ENCODE results near the gene ITPK1.

The ITPK1 gene

GRCh38 chr14:93017898-93018297, 97.8 kb downstream of the ITPK1 start (continued):
- TF ChIP-seq ZNF626 (tag by site-specific recombination; IDR thresholded peaks at IDR 0.05): no peak

GRCh38 chr14:93017301-93017797, 98.4 kb downstream of the ITPK1 start:
- H3K9me3 ChIP-seq (ENCODE audit: control insufficient read depth, insufficient read depth, low read depth, low read length): no peaks in the 10 kb centered on the region
- POLR2A ChIA-PET: no interaction called here
- no peak for TF ChIP-seq ZNF664 (tag by site-specific recombination; IDR thresholded peaks at IDR 0.05)
- TF ChIP-seq KLF1 (tag by site-specific recombination; IDR thresholded peaks at IDR 0.05): no peak
- TF ChIP-seq ZNF548 (tag by site-specific recombination; IDR thresholded peaks at IDR 0.05): no peak
- TF ChIP-seq ZSCAN23 (tag by site-specific recombination; IDR thresholded peaks at IDR 0.05): no peak
- no peak for TF ChIP-seq ZNF433 (tag by site-specific recombination; IDR thresholded peaks at IDR 0.05; ENCODE audit: low read depth)
- no peak for TF ChIP-seq ZNF600 (tag by site-specific recombination; IDR thresholded peaks at IDR 0.05)
- TF ChIP-seq ZNF121 (tag by site-specific recombination; IDR thresholded peaks at IDR 0.05): no peak
- TF ChIP-seq ZNF302 (tag by site-specific recombination; IDR thresholded peaks at IDR 0.05; ENCODE audit: low read depth): no peak
- no peak for TF ChIP-seq MEIS1 (CRISPR knock-in tag; IDR thresholded peaks at IDR 0.05; ENCODE audit: borderline replicate concordance)
- TF ChIP-seq ZNF704 (tag by site-specific recombination; IDR thresholded peaks at IDR 0.05): no peak
- no peak for TF ChIP-seq HIC1 (tag by site-specific recombination; IDR thresholded peaks at IDR 0.05)
- no peak for TF ChIP-seq ZNF645 (tag by site-specific recombination; IDR thresholded peaks at IDR 0.05)
- TF ChIP-seq ZNF518A (tag by site-specific recombination; conservative IDR thresholded peaks at IDR 0.05; ENCODE audit: low read depth): no peak
- H3K27ac ChIP-seq (ENCODE audit: extremely low read depth, low read depth, low read length): no peak overlapping the region
- CTCF ChIA-PET: no interaction called here
- H3K4me3 ChIP-seq (ENCODE audit: low read depth, low read length): no peak overlapping the region
- peaks cover 0 to 4% of the 10 kb centered on the region in 2 experiments; a peak in 1 of 3 replicates for H3K36me3 ChIP-seq (ENCODE audit: control insufficient read depth in 2 of 2, insufficient read depth in 1 of 2, low read length in 2 of 2)
- H3K4me1 ChIP-seq (ENCODE audit: control insufficient read depth, insufficient read depth, low read length): no peaks in the 10 kb centered on the region
